Endometrium (tissue), 2 donors: ENCODE measurements around the gene SLIT3.
"Not testable (repeated sequence)": the region's sequence is repeated elsewhere in the genome, so short reads cannot be mapped to it uniquely, and the experiment has no call there.

Experiments used
- FAIRE-seq: peaks from 2 replicates; lab custom pipeline; 2012; peaks lifted over from hg19 to GRCh38; lab: Jason Lieb, UNC
- donor health status: control.
- donor health status: control.

The SLIT3 gene

GRCh38 chr5:169219351-169219750 lies 81.6 kb downstream of the SLIT3 start:
- no peak for FAIRE-seq

GRCh38 chr5:169218861-169219260 lies 82.1 kb downstream of the SLIT3 start:
- no peak for FAIRE-seq

- no peak for FAIRE-seq
Observed at GRCh38 chr5:169218176-169218575, 82.8 kb downstream of the SLIT3 start.

GRCh38 chr5:169216866-169217265 lies 84.1 kb downstream of the SLIT3 start:
- no peak for FAIRE-seq

- FAIRE-seq = peak; percentile 37
Observed at GRCh38 chr5:169213479-169213878, 87.5 kb downstream of the SLIT3 start.

GRCh38 chr5:169211761-169212160 lies 89.2 kb downstream of the SLIT3 start:
- FAIRE-seq = not testable (repeated sequence)

- FAIRE-seq = no peak
Observed at GRCh38 chr5:169204788-169205400, 96.0 kb downstream of the SLIT3 start.

- no peak for FAIRE-seq
Observed at GRCh38 chr5:169202969-169203368, 98.0 kb downstream of the SLIT3 start.

- FAIRE-seq = no peak
Observed at GRCh38 chr5:169201597-169201996, 99.3 kb downstream of the SLIT3 start.

GRCh38 chr5:169200125-169200778 lies 100.7 kb downstream of the SLIT3 start:
- no peak for FAIRE-seq

- FAIRE-seq = no peak
Observed at GRCh38 chr5:169197343-169197742, 103.6 kb downstream of the SLIT3 start.

- FAIRE-seq = no peak
Observed at GRCh38 chr5:169196059-169196458, 104.9 kb downstream of the SLIT3 start.

GRCh38 chr5:169195601-169196000 lies 105.3 kb downstream of the SLIT3 start:
- FAIRE-seq = no peak

GRCh38 chr5:169192536-169192935 lies 108.4 kb downstream of the SLIT3 start:
- FAIRE-seq = no peak

- no peak for FAIRE-seq
Observed at GRCh38 chr5:169190849-169191248, 110.1 kb downstream of the SLIT3 start.

GRCh38 chr5:169185626-169186025 lies 115.3 kb downstream of the SLIT3 start:
- FAIRE-seq = no peak

- FAIRE-seq = peak; percentile 86
Observed at GRCh38 chr5:169183576-169183975, 117.4 kb downstream of the SLIT3 start.

- FAIRE-seq = no peak
Observed at GRCh38 chr5:169182797-169183196, 118.1 kb downstream of the SLIT3 start.

GRCh38 chr5:169181814-169182213 lies 119.1 kb downstream of the SLIT3 start:
- no peak for FAIRE-seq

- no peak for FAIRE-seq
Observed at GRCh38 chr5:169178754-169179153, 122.2 kb downstream of the SLIT3 start.

GRCh38 chr5:169178274-169178673 lies 122.7 kb downstream of the SLIT3 start:
- FAIRE-seq = no peak

GRCh38 chr5:169176709-169177694 lies 123.9 kb downstream of the SLIT3 start:
- no peak for FAIRE-seq

GRCh38 chr5:169175733-169176132 lies 125.2 kb downstream of the SLIT3 start:
- FAIRE-seq = no peak
